ENCODE results near the gene SNIP1. TPM values are rescaled to one million over a fixed set of nuclear protein-coding genes. Genes with fewer than 3 reads are reported as not detected.
"Not testable (repeated sequence)": the region's sequence is repeated elsewhere in the genome, so short reads cannot be mapped to it uniquely, and the experiment has no call there.

The SNIP1 gene
- total RNA-seq, 4 donors from 2014 or later, result 13.5 to 23.4 (median 15.6) TPM

- Histone ChIP-seq H3K36me3 (peaks cover 16% of the 10 kb centered on the region), H3K27me3 (no peaks in the 10 kb centered on the region)
These were observed 7.3 kb upstream of the SNIP1 start for GRCh38 chr1:37561133-37562132.

GRCh38 chr1:37560401-37561132 lies 6.5 kb upstream of the SNIP1 start:
- TF ChIP-seq POLR2A (IDR thresholded peaks at IDR 0.05) (no peak), POLR2AphosphoS5 (IDR thresholded peaks at IDR 0.05) (no peak), EP300 (IDR thresholded peaks at IDR 0.05) (no peak), CTCF (IDR thresholded peaks at IDR 0.05) (no peak)

More at GRCh38 chr1:37561133-37562132, 7.3 kb upstream of the SNIP1 start:
- DNase-seq (ENCODE audit: low spot score in 2 of 2), result no peak
- WGBS, result 91% methylated on average over 20 of the region's 21 CpGs
- Histone ChIP-seq H3K4me1 (peaks cover 7% of the 10 kb centered on the region), H3K9me3 (no peaks in the 10 kb centered on the region), H3K4me3 (no peak overlapping the region), H3K27ac (no peak overlapping the region)
- TF ChIP-seq EP300 (IDR thresholded peaks at IDR 0.05) (no peak), CTCF (IDR thresholded peaks at IDR 0.05) (peak in 1 of 2 donors; percentile 25), POLR2AphosphoS5 (IDR thresholded peaks at IDR 0.05) (no peak), POLR2A (IDR thresholded peaks at IDR 0.05) (no peak)

GRCh38 chr1:37559957-37560379 lies 5.9 kb upstream of the SNIP1 start:
- H3K36me3 ChIP-seq; H3K27ac ChIP-seq; DNase-seq (ENCODE audit: low spot score in 2 of 2); H3K4me3 ChIP-seq; H3K27me3 ChIP-seq; H3K9me3 ChIP-seq: not testable (repeated sequence)
- H3K4me1 ChIP-seq, result peaks cover 11% of the 10 kb centered on the region
- 69% methylated on average over 12 of the region's 12 CpGs for WGBS

More at GRCh38 chr1:37560401-37561132, 6.5 kb upstream of the SNIP1 start:
- Histone ChIP-seq H3K4me1 (peaks cover 11% of the 10 kb centered on the region), H3K27me3 (no peaks in the 10 kb centered on the region), H3K9me3 (no peaks in the 10 kb centered on the region), H3K4me3 (no peak overlapping the region), H3K36me3 (peaks cover 8% of the 10 kb centered on the region), H3K27ac (no peak overlapping the region)
- 53% methylated on average over 10 of the region's 10 CpGs for WGBS
- DNase-seq (ENCODE audit: low spot score in 2 of 2), result no peak

- WGBS, result 88% methylated on average over 1 of the region's 7 CpGs
- no peaks in the 10 kb centered on the region for H3K27me3 ChIP-seq
- peaks cover 15% of the 10 kb centered on the region for H3K4me1 ChIP-seq
- no peak for DNase-seq (ENCODE audit: low spot score in 2 of 2)
- H3K27ac ChIP-seq, result no peak overlapping the region
- TF ChIP-seq CTCF (IDR thresholded peaks at IDR 0.05), result no peak
- no peaks in the 10 kb centered on the region for H3K9me3 ChIP-seq
- no peaks in the 10 kb centered on the region for H3K36me3 ChIP-seq
- H3K4me3 ChIP-seq, result no peak overlapping the region
These were observed 5.0 kb upstream of the SNIP1 start for GRCh38 chr1:37559080-37559479.

GRCh38 chr1:37558411-37558810 lies 4.3 kb upstream of the SNIP1 start:
- Histone ChIP-seq H3K36me3 (no peaks in the 10 kb centered on the region), H3K4me3 (no peak overlapping the region), H3K9me3 (no peaks in the 10 kb centered on the region), H3K27ac (no peak overlapping the region), H3K27me3 (no peaks in the 10 kb centered on the region), H3K4me1 (peaks cover 17% of the 10 kb centered on the region)
- WGBS, result 88% methylated on average over 1 of the region's 1 CpG
- TF ChIP-seq POLR2A (IDR thresholded peaks at IDR 0.05) (no peak), EP300 (IDR thresholded peaks at IDR 0.05) (no peak), POLR2AphosphoS5 (IDR thresholded peaks at IDR 0.05) (no peak), CTCF (IDR thresholded peaks at IDR 0.05) (no peak)
- DNase-seq (ENCODE audit: low spot score in 2 of 2), result no peak
